ENCODE measurements around the gene CEBPZOS.

DNA sequence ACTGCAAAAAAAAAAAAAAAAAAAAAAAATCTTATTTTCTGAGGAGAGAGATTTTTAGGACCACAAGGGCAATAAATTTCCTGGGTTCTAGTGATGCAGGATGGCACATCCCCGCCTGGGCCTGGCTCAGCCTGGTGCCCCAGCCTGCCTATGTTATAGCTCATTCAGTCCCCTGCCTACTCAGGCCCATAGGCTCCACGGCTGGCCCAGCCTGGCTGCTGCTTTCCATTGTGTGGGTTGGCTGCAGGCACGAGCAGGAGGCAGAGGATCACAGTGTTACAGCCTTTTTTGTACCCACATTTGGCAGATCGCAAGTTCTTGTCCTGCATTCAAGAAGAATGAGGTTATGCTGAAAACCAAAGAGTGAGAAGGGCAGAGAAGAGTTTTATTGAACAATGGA lies 5.0 kb upstream of the CEBPZOS start:
- no peak for TF ChIP-seq RNF2 (IDR thresholded peaks at IDR 0.05; ENCODE audit: borderline replicate concordance, low read depth, low read length, missing control alignments, poor library complexity, severe bottlenecking)
- no peak for TF ChIP-seq YY1 (IDR thresholded peaks at IDR 0.05; ENCODE audit: low read depth, low read length)
- TF ChIP-seq EP300 (IDR thresholded peaks at IDR 0.05; ENCODE audit: borderline replicate concordance in 1 of 2, low read depth in 2 of 2, low read length in 2 of 2) = no peak
- TF ChIP-seq, protein P1, sequence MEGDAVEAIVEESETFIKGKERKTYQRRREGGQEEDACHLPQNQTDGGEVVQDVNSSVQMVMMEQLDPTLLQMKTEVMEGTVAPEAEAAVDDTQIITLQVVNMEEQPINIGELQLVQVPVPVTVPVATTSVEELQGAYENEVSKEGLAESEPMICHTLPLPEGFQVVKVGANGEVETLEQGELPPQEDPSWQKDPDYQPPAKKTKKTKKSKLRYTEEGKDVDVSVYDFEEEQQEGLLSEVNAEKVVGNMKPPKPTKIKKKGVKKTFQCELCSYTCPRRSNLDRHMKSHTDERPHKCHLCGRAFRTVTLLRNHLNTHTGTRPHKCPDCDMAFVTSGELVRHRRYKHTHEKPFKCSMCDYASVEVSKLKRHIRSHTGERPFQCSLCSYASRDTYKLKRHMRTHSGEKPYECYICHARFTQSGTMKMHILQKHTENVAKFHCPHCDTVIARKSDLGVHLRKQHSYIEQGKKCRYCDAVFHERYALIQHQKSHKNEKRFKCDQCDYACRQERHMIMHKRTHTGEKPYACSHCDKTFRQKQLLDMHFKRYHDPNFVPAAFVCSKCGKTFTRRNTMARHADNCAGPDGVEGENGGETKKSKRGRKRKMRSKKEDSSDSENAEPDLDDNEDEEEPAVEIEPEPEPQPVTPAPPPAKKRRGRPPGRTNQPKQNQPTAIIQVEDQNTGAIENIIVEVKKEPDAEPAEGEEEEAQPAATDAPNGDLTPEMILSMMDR (IDR thresholded peaks at IDR 0.05; ENCODE audit: control extremely low read depth in 1 of 3, insufficient read depth in 1 of 3, low read depth in 1 of 3, low read length in 3 of 3) = no peak
- TF ChIP-seq TBP (IDR thresholded peaks at IDR 0.05; ENCODE audit: low read depth, low read length) = no peak
- no peak for TF ChIP-seq POLR2AphosphoS5 (IDR thresholded peaks at IDR 0.05; ENCODE audit: low read depth, low read length)
- no peak for TF ChIP-seq PHF8 (conservative IDR thresholded peaks at IDR 0.05; ENCODE audit: low read depth, low read length)

Data from H1 (cell line).